ENCODE data around the gene GPC3.
"Not testable (repeated sequence)": the region's sequence is repeated elsewhere in the genome, so short reads cannot be mapped to it uniquely, and the experiment has no call there.

GPC3 gene

GRCh38 chrX:133911825-133912495 lies 73.4 kb downstream of the GPC3 start:
- no peak overlapping the region for H3K4me3 ChIP-seq (ENCODE audit: low read length)

GRCh38 chrX:133910539-133910938 lies 74.9 kb downstream of the GPC3 start:
- H3K4me3 ChIP-seq (ENCODE audit: low read length) = no peak overlapping the region
- DNase-seq (ENCODE audit: low read depth, low spot score) = no peak

More at GRCh38 chrX:133911825-133912495, 73.4 kb downstream of the GPC3 start:
- DNase-seq (ENCODE audit: low read depth, low spot score) = no peak

- no peak overlapping the region for H3K4me3 ChIP-seq (ENCODE audit: low read length)
- DNase-seq (ENCODE audit: low read depth, low spot score) = no peak
Measured at GRCh38 chrX:133909888-133910287, 75.5 kb downstream of the GPC3 start.

DNA sequence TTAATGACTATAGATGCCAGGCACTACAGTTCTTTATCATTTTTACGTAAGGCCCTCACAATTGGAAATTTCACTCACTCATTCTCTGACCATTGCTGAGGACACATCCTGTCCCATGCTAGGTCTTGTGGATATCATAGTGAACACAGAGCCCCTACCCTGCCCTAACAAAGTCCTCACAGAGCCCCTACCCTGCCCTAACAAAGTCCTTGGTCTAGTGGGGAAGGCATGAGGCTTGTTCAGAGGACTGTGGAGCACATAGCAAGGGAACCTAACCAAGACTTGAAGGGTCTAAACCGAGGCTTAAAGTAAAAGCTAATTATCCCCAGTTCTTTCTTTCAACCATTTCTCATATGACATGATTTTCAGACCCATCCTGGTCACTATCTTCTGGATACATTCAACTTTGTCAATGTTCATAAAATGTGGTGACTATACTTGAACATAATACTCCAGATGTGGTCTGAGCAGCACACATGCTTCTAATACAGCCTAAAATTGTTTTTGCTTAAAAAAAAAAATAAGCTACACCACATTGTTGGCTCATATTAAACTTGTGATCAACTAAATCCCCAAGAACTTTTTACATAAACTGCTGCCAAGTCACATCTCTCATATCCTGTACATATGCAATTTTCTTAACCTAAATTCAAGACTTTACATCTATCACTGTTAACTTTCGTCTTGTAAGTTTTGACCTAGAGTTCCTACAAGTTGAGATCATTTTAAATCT lies 77.0 kb downstream of the GPC3 start:
- no peak for DNase-seq (ENCODE audit: low read depth, low spot score)

GRCh38 chrX:133907606-133908005 lies 77.8 kb downstream of the GPC3 start:
- H3K4me3 ChIP-seq (ENCODE audit: low read length) = no peak overlapping the region
- DNase-seq (ENCODE audit: low read depth, low spot score) = no peak

More for the DNA sequence above, 77.0 kb downstream of the GPC3 start:
- H3K4me3 ChIP-seq (ENCODE audit: low read length) = no peak overlapping the region

GRCh38 chrX:133905305-133905704 lies 80.1 kb downstream of the GPC3 start:
- no peak for DNase-seq (ENCODE audit: low read depth, low spot score)
- no peak overlapping the region for H3K4me3 ChIP-seq (ENCODE audit: low read length)

- H3K4me3 ChIP-seq (ENCODE audit: low read length) = no peak overlapping the region
- DNase-seq (ENCODE audit: low read depth, low spot score) = no peak
Measured at GRCh38 chrX:133897593-133898163, 87.7 kb downstream of the GPC3 start.

GRCh38 chrX:133892337-133892736 lies 93.1 kb downstream of the GPC3 start:
- DNase-seq (ENCODE audit: low read depth, low spot score) = no peak

GRCh38 chrX:133888984-133889383 lies 96.4 kb downstream of the GPC3 start:
- no peak for DNase-seq (ENCODE audit: low read depth, low spot score)
- H3K4me3 ChIP-seq (ENCODE audit: low read length) = no peak overlapping the region

More at GRCh38 chrX:133892337-133892736, 93.1 kb downstream of the GPC3 start:
- H3K4me3 ChIP-seq (ENCODE audit: low read length) = no peak overlapping the region

GRCh38 chrX:133888084-133888483 lies 97.3 kb downstream of the GPC3 start:
- H3K4me3 ChIP-seq (ENCODE audit: low read length); DNase-seq (ENCODE audit: low read depth, low spot score): not testable (repeated sequence)

GRCh38 chrX:133884430-133885394 lies 100.7 kb downstream of the GPC3 start:
- DNase-seq (ENCODE audit: low read depth, low spot score) = no peak

DNA sequence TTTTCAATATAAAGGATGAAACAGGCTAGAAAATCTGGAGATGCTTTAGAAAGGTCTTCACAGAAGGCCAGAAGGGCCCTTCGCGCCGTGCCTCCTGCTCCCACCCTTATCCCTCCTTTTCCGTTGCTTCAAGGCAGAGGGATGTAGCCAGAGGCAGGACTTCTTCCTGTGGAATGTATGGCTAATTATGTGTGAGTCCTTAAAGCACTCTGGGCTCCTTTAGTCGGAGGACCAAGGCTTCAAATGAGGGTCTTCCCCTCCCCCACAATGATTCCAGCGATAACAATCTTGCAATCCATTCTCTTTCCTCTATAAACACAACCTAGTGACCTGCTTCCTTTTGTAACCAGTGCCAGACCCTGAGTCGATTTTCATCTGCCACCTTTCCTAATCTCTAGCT lies 103.5 kb downstream of the GPC3 start:
- DNase-seq (ENCODE audit: low read depth, low spot score) = no peak
- H3K4me3 ChIP-seq (ENCODE audit: low read length) = no peak overlapping the region

More at GRCh38 chrX:133884430-133885394, 100.7 kb downstream of the GPC3 start:
- no peak overlapping the region for H3K4me3 ChIP-seq (ENCODE audit: low read length)

DNA sequence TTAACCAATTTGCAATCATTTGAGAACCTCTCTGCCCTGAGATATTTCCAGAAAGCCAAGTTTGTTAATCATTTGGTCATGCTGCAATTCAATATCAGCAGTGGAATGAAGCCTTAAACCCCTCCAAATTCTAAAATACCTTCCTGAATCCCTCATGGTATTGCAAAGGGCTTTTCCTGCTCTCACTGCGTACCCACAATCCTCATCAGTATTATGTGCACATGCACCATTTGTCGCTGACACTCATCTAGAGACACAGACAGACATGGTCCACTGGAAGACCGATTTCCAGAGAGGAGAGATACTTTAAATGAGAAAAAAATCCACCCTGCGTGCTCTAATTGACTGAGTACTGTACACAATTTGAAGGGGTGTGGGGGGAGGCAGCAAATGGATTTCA lies 104.4 kb downstream of the GPC3 start:
- no peak overlapping the region for H3K4me3 ChIP-seq (ENCODE audit: low read length)
- DNase-seq (ENCODE audit: low read depth, low spot score) = no peak

DNA sequence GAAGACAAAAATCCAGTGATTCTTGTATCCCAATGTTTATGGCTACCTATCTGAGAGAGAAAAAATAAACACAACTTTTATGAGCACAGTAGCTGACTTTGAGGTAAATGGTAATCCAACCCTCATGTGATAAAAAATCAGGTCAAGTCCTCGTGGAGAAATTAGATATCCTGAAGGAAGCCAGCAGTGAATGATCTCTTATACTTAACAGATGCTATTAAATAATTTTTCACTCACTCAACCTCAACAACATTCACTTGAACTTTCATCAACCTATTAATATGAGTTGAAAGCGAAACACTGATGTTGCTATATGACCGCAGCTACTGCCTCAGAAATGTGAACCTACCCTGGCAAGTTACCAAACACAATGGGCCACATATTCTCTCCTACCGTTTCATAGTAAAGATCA lies 105.4 kb downstream of the GPC3 start:
- H3K4me3 ChIP-seq (ENCODE audit: low read length) = no peak overlapping the region
- no peak for DNase-seq (ENCODE audit: low read depth, low spot score)

- H3K4me3 ChIP-seq (ENCODE audit: low read length) = no peak overlapping the region
- no peak for DNase-seq (ENCODE audit: low read depth, low spot score)
Measured at GRCh38 chrX:133878710-133879109, 106.7 kb downstream of the GPC3 start.

DNA sequence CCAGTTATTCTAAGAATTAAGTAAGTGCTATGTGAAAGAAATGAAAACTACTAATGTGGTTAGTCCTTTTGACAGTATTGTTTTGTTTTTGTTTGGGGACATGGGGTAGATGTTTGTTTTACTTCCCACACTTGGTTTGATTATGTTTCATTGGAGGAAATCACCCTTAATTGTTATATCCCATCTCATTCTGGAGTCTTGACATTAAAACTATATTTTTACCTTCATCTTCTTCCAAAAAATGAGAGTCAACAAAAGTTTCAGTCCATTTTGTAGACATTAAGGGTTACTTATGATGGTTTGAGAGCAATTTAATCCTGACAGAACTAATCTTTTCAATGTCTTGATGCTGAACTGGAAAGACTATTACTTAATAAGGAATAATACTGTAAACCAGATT lies 108.7 kb downstream of the GPC3 start:
- H3K4me3 ChIP-seq (ENCODE audit: low read length) = no peak overlapping the region

GRCh38 chrX:133869270-133869669 lies 116.1 kb downstream of the GPC3 start:
- DNase-seq (ENCODE audit: low read depth, low spot score) = no peak
- H3K4me3 ChIP-seq (ENCODE audit: low read length) = no peak overlapping the region

More for the DNA sequence above, 108.7 kb downstream of the GPC3 start:
- DNase-seq (ENCODE audit: low read depth, low spot score) = no peak

DNA sequence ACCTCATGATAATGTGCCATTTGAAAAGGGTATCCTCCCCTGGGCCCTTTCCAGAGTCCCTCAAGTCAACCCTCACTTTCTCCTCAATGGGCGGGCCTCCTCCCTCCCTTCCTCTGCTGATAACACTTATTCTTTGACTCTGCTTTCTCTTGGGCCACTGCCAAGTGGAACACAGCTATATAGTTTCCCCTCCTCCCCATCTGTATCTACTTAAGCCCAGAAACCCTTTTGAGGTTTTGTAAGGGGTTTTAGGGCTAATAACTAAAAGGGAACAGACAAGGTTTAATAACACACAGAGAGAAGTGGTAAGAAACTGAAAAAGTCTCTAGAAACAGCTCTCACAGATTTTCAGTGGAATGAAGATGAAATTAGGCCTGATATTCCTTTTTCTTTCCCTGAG lies 116.7 kb downstream of the GPC3 start:
- no peak overlapping the region for H3K4me3 ChIP-seq (ENCODE audit: low read length)
- no peak for DNase-seq (ENCODE audit: low read depth, low spot score)

DNA sequence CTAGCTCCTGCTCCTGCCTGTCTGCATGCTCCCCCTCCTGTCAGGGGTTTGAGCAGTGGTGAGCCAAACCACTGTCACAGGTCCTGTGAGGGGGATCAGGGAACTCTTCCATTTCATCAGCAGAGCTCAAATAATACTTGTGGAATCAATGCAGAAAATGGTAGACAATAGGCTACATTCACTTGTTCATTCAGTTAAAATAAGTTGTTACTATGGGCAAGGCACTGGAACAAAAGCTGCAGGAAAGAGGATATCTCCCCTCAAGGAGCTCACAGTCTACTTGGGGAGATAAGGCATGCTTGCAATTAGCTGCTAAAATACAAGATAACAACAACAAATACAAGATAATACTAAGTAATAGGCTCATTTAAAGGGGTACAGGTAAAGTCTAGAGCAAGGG lies 117.1 kb downstream of the GPC3 start:
- no peak overlapping the region for H3K4me3 ChIP-seq (ENCODE audit: low read length)
- no peak for DNase-seq (ENCODE audit: low read depth, low spot score)
